NB4 (cell line): ENCODE results near the gene C1orf105.

Experiments used
- DNase-seq: peaks from one replicate; pipeline ENCODE4 v3.0.0; 2010; ENCODE audit warnings: low read depth
- H3K4me3 ChIP-seq: one replicate; pipeline ENCODE4 v1.5.1; 2011; ENCODE audit warnings: mild to moderate bottlenecking, low read depth, low read length, moderate library complexity
- MAX ChIP-seq: IDR thresholded peaks from 2 replicates; pipeline ENCODE4 v1.6.1; 2011; ENCODE audit warnings: low read depth, low read length
- MYC ChIP-seq: IDR thresholded peaks from 2 replicates; pipeline ENCODE4 v1.6.1; 2011; ENCODE audit warnings: low read depth, low read length
- POLR2A ChIP-seq: IDR thresholded peaks from 2 replicates; pipeline ENCODE4 v1.6.1; 2011; ENCODE audit warnings: mild to moderate bottlenecking; ENCODE audit not compliant: insufficient read length; ENCODE audit errors: extremely low read depth
- TF ChIP-seq, protein P1 (sequence below): IDR thresholded peaks from one replicate; pipeline ENCODE4 v1.5.1; 2012; ENCODE audit warnings: low read depth, low read length

C1orf105 gene

DNA sequence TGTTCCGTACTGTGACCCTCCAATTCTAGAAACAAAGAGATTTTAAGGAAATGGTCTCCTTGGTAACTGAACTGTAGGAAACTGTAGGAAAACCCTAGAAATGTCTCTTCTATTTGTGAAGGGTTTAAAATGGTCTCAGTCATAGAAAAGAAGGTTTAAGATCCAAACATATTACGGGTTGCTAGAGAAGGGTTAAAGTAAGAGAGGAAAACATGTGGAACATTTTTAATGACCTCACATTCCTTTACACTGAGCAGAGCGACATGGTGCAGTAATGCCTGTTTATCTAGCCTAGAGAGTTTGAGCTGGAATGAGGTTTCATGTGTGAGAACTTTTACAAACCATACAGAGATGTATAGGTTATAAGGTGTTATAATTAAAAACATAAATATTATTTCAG is 36.9 kb upstream of the C1orf105 start:
- H3K4me3 ChIP-seq = no peak overlapping the region
- TF ChIP-seq MYC = no peak
- TF ChIP-seq MAX = no peak
- TF ChIP-seq, protein P1, sequence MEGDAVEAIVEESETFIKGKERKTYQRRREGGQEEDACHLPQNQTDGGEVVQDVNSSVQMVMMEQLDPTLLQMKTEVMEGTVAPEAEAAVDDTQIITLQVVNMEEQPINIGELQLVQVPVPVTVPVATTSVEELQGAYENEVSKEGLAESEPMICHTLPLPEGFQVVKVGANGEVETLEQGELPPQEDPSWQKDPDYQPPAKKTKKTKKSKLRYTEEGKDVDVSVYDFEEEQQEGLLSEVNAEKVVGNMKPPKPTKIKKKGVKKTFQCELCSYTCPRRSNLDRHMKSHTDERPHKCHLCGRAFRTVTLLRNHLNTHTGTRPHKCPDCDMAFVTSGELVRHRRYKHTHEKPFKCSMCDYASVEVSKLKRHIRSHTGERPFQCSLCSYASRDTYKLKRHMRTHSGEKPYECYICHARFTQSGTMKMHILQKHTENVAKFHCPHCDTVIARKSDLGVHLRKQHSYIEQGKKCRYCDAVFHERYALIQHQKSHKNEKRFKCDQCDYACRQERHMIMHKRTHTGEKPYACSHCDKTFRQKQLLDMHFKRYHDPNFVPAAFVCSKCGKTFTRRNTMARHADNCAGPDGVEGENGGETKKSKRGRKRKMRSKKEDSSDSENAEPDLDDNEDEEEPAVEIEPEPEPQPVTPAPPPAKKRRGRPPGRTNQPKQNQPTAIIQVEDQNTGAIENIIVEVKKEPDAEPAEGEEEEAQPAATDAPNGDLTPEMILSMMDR = no peak
- TF ChIP-seq POLR2A = no peak
- DNase-seq = no peak

GRCh38 chr1:172384656-172385055 is 35.8 kb upstream of the C1orf105 start:
- DNase-seq = no peak
- no peak overlapping the region for H3K4me3 ChIP-seq
- TF ChIP-seq MAX = no peak
- no peak for TF ChIP-seq MYC
- no peak for TF ChIP-seq POLR2A
- TF ChIP-seq, protein P1 = no peak

DNA sequence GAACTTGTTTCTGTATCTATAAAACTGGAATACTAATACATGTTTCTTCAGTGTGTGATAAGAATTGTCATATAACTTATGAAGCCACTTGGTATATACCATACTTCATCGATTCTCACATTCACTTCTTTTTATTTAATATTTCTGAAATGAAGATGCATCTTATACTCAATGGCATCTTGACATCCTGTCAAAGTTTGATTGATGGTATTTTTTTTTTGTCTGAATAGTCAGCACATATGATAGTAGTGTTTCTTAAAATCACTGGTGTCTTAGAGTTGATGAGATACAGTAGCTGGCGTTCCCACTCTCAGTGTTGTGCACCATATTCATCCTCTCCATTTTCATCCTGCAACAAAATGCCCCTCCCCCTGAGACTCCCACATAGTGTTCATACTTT is 34.4 kb upstream of the C1orf105 start:
- TF ChIP-seq MYC (no peak), MAX (no peak), POLR2A (no peak)
- TF ChIP-seq, protein P1 = no peak
- H3K4me3 ChIP-seq = no peak overlapping the region
- no peak for DNase-seq

GRCh38 chr1:172388490-172388889 is 32.0 kb upstream of the C1orf105 start:
- no peak overlapping the region for H3K4me3 ChIP-seq
- DNase-seq = no peak
- TF ChIP-seq POLR2A (no peak), MAX (no peak), MYC (no peak)
- TF ChIP-seq, protein P1 = no peak

DNA sequence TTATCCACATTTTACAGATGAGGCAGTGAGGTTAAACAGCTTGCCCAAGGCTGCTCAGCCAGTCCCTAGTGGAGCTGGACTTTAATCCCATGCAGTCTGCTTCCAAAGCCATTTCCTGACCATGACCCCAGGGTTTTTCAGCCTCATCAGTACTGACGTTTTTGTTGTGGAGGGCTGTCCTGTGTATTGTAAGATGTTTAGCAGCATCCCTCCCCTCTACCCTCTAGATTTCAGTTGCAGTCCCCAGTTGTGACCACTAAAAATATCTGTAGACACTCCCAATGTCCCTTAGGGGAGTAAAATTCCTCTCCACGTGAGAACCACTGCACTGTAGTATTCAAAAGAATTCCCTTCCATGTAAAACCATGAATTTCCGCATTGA is 30.2 kb upstream of the C1orf105 start:
- TF ChIP-seq, protein P1 = no peak
- TF ChIP-seq POLR2A (no peak), MAX (no peak), MYC (no peak)
- no peak overlapping the region for H3K4me3 ChIP-seq
- DNase-seq = no peak
